Activated T-cell treated with anti-CD3 and anti-CD28 coated beads for 48 hours (primary cell): ENCODE results near the gene LMO1.
A peak's percentile ranks its signal among the peaks of the same experiment; 100 is the strongest.

ENCODE experiments used
- DNase-seq: peaks from one replicate; pipeline ENCODE4 v3.0.0-alpha.2; 2020; ENCODE audit warnings: low read depth

The LMO1 gene

DNA sequence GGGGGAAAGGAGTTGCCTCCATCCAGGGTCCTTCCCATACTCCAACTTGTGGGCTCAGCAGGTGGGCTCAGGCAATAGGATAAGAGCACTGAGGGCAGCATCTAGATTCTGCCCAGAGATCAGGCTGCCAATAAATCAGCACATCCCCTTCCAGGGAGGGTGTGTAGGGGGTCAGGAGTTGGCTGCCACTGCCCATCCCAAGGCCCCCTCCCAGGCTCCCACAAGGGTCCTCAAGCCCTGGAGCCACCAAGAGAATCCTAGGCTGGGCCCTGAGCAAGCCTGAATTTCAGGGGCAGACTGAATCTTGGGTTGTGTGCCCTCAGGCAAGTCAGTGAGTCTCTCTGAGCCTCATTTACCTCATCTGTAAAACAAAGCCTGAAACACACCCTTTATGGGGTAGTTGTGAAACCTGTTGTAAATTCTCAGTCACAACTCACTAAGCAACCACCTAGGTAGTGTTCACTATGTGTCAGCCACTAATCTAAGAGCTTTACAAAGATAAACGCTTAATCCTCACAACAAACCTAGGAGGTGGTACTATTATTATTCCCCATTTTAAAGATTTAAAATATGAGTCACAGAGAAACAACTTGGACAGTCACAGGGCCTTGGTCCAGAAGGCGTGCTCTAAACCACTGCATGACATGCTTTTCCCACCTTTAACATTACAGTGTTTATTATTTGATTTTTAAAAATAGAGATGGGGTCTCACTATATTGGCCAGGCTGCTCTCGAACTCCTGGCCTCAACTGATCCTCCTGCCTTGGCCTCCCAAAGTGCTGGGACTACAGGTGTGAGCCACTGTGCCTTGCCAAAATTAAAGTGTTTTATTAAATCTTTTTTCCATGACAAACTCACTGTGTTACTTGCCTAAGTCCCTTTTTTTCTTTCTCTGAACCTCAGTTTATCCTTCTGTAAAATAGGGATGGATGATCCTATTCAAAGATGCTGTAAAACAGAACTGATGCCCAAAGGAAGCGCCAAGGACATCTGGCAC, 36.2 kb downstream of the LMO1 start:
- DNase-seq, result no peak

DNA sequence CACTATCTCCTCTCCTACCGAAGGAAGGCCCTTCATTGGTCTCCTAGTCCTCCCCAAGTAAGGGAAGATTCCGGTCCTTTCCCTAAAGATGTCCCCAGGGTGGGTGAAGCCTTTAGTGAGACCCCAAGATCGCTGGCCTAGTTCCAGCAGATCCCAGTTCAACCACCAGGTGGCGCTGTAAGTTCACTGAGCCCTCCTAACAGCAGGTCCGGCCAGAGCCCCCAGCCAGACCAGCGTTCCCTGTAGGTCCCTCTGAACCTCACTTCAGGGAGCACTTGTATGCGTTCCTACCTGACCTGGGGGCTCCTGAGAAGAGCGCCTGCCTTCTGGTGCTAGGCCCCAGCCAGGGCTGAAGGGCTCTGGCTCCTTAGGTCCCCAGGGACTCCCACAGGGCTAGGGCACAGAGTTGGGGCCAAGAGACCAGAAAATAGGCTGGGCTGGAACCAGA, 38.1 kb downstream of the LMO1 start:
- peak; percentile 47 for DNase-seq

DNA sequence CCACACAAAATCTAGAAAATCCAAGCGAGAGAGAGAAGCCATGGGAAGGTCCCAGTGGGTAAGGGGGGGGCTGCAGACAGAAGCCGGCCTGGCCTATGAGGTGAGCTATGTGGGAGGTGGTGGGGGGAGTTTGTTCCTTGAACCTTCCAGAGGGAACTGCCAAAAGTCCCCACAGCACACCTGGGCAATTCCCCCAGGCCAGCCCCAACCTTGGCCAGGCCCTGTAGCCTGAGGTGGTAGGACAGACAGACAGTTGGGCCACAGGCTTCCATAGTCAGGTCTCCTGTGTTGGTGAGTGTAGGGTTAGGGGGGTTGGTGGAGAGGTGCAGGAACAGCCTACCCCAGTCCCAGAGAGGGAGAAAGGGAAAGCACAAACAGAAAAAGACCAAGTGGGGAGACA, 39.0 kb downstream of the LMO1 start:
- DNase-seq, result no peak

DNA sequence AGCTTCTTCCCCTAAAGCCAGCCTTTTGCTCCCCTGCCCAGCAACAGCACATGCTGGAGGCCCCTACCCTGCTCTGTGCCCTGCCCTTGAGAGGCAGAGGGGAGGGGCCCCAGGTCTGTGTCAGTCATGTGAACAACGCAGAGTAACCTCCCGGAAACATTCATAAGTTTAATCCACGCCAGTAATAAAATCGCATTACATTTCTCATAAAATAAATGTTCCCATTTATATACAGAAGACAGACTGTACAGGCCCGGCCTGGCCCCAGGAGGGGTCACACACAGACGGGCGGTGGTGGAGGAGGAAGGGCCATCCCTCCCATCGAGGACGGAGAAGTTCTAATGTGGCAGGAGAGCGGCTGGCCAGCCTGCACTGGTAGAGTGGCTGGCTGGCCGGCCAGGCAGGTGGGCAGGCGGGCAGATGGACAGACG, 39.5 kb downstream of the LMO1 start:
- DNase-seq, result no peak

DNA sequence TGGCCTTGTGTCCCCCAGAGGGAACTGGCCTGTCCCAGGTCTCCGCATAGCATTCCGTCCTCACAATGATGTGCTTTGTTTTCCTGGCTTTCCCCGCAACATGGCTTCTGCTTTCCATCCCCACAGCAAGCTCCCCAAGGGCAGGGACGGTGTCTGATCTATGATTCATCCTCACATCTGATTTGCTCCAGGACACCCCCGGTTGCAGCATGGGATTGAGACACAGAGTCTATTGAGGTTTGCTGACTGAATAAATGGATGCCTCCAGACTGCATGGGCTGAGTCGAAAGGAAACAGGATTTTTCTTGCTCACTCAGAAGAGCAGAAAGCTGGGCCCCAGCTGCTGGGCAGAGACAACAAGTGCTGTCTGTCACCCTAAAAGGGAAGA, 40.2 kb downstream of the LMO1 start:
- DNase-seq, result no peak

DNA sequence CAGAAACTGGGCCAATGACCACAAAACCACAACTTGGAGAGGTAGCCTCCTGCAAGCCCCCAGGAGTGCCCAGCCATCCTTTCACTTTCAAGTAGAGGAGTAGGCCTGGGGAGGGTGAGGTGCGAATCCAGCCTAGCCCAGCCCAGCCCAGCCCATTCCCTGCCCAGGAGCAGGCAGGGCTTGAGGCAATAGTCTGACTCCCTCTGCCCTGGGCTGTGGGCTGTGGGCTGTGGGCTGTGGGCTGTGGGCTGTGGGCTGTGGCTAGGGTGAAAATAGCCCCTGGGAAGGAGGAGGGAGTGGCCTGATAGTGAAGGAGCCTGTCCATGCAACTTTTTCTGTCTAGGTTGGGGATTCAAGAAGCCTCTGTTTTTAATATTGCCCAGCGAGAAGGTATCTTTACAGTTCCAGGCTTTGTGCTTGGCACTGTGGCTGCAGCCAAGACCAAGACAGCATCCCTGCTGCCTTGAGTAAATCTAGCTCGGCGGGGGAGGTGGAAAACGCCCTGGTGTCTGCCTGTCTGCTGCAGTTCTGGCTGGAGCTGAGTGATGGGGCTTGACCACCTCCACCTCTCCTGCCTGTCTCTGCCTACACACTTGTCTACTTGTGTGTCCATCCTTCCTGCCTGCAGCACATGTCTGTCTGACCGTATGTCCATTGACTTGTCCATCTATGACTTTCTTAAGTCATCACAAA, 40.7 kb downstream of the LMO1 start:
- no peak for DNase-seq

DNA sequence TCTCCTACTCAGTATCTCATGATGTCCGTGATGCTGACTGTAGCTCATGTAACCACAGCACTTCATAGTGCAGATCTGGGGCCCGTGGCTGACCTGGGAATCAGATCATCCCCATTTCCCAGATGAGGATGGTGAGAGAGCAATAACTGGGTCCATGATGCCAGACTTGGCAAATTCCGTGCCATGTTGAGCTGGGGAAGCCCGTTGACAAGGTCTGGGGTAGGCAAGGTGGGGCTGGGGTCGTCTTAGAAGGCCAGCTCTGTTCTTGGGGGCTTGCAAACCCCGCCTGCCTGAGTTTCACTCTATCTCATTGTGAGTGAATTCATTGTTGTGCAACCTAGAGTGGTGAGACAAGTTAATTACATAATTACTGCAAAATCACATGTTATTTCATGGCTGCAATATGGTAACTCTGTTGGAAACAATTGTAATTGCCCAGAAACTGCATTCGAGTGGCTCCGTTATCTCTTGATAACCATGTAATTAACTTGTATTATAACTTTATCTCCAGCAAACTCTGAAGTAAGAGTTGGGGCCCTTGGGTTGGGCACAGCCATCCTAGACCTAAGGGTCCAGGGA, 41.7 kb downstream of the LMO1 start:
- no peak for DNase-seq

DNA sequence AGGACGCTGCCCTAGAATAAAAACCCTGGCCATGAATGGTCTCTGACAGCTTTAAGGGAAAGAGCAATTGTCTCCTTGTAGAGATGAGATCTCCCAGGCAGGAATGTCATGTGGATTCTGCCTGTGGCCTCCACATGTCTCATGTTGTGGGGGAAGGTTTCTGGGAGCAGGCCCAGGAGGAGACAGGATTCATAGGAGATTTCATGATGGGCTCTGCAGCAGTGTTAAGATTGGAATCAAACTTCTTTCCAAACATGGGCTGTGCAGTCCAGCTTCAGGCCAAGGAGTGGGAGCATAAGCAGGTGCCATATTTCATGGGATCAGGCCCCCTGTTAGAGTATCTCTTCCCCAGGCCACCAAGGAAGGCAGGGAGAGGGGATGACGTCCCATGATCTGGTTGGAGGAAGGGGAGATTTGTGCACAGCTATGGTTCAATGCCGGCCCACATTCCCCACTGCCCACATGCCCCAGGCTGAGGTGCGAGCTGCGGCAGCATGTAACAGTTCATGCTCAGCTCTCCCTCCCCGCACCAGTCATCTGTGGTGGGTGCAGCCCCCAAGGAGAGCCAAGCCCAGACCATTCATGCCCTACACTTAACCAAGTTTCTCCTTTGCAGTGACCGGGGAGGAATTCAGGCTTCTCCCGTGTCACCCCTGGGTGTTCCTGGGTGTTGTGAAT, 42.5 kb downstream of the LMO1 start:
- no peak for DNase-seq

DNA sequence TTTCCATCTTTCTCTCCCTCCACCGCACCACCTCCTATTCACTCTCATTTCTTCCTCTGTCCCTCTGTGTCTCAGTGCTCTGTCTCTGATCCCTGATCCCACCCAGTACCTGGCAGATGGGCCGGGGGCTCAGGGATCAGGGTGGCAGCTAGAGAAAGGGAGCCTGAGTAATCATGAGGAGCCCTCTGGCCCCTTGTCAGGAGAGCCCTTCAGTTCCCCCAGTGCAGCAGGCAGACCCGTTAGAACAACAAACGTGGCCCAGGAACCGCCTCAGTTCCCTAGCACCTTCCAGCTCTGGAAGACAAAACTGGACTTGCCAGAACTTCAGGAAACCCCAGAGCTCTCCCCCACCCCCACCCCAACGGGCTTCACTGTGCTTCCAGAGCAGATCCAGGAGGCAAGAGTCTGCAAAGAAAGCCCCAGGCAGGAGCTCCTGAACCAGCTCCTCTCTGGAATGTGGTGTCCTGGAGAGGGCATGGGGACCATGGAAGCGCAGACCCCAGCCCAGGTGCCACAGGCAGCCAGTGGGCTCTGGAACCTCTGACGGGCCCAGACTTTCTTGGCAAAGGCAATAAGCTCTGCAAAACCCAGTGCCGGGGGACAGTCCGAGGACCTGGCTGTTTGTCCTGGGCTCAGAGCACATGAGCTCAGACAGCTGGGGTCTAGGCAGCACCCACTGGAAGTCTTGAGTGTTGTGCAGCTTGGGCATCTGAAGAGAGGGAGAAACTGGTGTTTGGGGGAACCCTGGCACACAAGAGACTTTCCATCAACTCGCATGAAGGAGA, 43.2 kb downstream of the LMO1 start:
- DNase-seq, result no peak

DNA sequence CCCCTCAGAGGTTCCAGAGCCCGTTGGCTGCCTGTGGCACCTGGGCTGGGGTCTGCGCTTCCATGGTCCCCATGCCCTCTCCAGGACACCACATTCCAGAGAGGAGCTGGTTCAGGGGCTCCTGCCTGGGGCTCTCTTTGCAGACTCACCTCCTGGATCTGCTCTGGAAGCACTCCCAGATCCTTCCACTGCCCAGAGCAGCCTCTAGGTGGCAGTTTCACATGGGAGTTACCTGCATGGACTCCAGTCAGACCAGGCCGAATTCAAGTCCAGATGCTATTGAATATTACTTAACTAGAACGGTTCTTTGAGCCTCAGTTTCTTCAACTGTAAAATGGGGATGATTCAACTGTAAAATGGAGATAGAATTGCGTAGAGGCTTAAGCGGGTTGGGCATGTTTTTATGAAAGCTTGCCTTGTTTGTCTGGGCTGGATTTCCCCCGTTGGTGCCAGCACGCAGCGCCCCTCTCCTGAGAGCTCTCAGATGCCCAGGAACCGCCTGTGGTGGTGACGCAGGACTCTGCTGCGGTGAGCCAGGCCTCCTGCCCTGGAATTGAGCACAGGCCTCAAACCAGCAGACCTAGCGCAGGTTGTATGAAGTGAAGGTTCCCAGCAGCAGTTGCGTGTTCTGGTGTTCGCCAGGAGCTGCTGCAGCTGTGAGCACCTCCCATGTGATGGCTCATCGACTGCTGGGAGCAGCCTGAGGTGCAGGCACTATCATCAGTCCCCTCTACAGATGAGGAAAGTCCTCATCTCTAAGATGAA, 44.2 kb downstream of the LMO1 start:
- no peak for DNase-seq

DNA sequence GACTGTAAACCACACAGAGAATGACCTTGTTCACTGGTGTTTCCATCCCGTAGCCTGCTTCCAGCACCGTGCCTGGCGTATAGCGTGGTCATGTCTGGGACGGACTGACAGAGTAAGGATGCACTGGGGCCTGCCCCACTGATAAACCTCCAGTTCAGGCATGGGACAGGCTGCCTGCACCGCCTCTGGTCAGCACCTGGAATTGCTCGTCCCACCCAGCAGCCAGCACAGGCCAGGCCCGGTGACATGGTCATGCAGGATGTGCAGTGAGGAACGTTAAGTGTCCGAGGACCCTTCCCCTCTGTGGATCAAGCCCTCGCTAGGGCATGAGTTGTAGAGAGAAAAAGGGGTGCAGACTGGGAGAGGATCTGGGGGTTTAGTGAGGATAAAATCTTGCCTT, 44.8 kb downstream of the LMO1 start:
- DNase-seq, result no peak

DNA sequence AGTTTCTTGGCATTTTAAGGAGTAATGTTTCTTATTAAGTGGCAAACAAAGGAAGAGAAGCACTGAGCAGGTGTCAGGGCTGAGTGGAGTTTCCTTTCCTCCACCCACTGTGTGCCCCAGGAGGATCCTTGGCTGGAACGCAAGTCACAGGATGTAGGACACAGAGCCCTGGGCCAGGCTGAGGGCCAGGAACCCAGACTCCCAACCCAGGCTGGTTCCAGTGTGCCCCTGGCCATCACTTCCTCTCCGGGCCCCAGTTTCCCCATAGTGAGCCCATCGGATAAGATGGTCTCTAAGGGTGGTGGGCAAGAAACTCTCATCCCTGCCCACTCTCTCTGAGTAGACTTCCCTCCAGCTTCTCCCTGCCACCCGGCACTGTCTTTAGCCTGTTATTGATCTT, 45.3 kb downstream of the LMO1 start:
- DNase-seq, result no peak

DNA sequence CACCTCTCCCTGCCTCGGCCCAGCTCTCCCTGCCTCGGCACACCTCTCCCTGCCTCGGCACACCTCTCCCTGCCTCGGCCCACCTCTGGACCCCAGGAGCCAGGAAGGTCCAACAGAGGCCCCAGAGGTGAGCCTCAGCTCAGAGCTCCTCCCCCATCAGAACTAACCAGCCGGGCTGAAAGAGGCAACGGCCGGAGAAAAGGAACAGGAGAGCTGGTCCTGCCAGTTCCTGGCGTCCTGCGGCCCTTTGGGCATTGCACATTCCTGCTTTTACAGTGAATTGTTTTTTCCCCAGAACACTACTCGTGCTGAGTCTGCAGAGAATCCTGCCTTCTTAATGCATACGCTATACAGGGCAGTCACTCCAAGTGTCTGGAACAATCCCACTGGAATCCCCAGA, 45.8 kb downstream of the LMO1 start:
- no peak for DNase-seq

DNA sequence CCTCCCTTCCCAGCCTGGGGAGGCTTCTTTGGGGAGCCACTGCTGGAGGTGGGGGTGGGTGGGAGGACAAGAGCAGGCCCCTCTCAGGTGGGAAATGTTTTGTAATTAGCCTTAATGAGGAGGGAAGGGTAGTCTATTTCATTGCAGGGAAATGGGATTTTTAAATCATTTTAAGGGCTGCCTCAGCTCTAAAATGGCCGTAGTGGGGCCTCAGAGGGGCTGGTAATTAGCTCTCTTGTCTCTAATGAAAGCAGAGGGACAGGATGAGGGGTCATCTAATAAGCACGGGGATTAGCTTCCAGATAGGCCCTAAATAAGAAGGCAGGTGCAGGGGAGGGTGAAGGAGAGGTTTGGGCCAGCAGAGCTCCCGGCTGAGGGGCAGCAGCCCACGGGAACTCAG, 46.5 kb downstream of the LMO1 start:
- no peak for DNase-seq

DNA sequence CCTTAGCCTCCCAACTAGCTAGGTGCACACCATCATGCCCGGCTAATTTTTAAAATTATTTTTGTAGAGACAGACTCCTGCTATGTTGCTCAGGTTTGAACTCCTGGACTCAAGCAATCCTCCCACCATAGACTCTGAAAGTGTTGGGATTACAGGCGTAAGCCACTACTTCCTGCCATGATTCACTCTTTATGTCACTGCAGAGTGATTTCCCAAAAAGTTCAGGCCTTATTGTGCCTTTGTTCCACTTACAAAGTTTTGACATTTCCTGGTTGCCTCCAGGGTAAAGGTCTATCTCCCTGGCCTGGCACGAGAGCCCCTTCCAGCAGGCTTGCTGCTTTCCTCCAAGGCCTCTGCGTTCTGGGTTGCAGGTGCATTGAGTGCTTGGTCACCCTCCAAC, 50.3 kb downstream of the LMO1 start:
- no peak for DNase-seq

DNA sequence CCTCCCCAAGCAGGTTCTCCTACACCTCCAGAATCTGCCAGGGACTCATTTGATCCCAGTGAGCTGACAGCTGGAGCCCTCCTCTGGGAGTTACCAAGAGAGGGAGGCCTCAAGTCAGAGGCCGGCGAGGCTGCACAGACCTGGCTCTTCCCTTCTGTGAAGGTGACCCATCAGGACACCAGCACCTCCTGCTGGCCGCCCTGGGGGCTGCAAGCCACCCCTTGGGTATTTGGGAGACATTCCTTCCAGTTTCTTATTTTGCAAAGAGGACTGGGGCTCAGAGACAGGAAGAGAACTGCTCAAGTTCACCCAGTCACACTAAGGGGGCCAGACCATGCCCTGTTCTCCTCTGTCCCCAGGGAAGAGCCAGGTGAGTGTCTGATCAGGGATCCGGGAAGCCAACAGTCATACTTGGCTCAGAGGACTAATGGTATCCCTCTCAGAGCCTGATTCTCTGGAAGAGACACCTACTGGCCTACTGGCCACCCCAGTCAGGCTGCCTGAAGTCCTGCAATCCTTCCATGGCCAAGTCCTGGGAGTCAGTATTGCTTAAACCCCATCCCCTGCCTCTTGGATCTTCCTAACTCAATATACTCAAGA, 54.4 kb downstream of the LMO1 start:
- no peak for DNase-seq

DNA sequence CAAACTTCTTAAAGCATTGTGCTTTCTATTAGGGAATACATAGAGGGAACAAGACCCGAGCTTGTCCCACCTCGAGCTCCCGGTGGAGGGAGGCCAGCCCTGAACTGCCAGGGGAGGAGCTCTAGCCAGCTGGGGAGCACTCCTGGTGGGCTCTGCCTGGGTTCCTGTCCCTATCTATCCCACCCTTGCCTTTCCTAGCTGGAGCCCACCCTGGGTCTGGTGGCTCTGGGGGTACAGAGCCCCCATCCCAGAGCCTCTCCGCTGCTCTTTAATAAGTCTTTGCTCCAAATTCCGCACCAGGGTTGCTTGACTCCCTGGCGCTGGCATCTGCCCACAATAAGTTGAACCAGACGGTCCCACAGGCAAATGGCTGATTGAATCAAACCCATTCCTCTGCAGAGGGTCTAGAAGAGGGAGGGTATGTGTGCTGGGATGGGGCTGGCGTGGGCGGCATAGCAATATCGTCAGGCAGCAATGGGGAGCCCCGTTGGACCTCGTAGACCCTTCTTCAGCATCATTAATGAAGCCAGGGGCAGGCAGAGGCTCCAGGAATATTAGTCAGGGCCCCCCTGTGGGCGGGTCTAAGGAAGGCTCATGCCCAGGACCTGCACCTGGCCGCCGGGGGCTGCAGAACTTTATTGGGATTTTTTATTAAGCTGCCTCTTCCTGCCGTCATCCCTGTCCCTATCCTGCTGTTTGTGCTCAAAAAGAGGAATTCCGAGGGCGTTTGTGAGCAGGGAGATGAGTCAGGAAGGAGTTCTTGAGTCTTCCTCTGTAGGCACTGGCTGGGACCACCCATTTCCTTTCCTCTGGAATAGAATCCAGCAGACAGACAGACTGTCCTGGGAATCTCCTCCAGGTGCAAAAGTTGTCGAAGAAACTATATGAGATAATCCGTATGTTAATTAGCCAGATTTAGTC, 56.3 kb downstream of the LMO1 start:
- DNase-seq, result no peak

DNA sequence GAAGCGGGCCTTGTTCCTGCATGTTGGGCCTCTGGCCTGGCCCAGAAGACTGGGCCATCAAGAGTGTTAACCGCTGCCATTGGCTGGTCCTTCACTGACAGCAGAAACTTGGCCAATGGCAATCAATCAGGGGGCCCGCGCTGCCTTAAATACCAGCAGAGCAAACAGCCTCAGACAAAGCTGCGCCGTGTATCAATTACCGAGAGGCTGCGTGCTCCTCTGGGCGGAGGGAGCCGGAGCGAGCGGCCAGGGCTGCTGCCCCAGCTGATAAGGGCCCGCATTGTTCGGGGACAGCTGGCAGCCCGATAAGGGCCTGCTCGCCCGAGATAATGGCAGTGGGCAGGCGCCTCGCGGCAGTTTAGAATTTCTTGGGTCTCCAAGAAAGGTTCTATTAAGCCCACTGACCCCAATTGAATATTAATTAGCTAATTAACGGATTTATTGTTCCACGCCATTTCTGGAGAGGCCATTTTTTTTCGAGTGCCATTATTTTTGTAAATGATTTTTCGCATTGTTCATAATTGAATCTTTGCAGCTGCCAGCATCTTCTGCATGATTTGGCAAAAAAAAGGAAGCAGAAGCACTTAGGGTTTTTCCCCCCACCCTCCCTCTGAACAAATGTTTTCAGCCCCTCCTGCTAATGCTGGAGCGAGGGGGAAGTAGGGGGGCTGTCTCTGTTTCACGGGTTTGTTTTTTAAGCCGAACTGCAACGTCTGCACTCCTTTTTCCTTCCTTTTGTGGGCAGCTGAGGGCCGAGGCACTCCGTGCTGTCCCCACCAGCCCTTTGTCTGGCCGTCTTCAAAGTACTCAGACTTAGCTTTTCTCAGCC, 57.2 kb downstream of the LMO1 start:
- no peak for DNase-seq
